Stomach (tissue), 4 donors: ENCODE measurements around the gene TP53.

Experiments
- EP300 ChIP-seq: sonication (generic); formaldehyde crosslinking; IDR thresholded peaks from one replicate; pipeline ENCODE4 v1.6.1; 2017; ENCODE audit warnings: antibody characterized with exemption
- TF ChIP-seq, protein P1 (sequence below), 7 experiments: fragments of 450-650 bp in 4 of 7; fragments of 200-600 bp in 3 of 7; sonication (generic) in 3 of 7; IDR thresholded peaks; one replicate each; pipeline ENCODE4 v1.5.1; 2016 to 2019; ENCODE audit warnings: antibody characterized with exemption in 7 of 7, control low read depth in 2 of 7, mild to moderate bottlenecking in 1 of 7

DNA sequence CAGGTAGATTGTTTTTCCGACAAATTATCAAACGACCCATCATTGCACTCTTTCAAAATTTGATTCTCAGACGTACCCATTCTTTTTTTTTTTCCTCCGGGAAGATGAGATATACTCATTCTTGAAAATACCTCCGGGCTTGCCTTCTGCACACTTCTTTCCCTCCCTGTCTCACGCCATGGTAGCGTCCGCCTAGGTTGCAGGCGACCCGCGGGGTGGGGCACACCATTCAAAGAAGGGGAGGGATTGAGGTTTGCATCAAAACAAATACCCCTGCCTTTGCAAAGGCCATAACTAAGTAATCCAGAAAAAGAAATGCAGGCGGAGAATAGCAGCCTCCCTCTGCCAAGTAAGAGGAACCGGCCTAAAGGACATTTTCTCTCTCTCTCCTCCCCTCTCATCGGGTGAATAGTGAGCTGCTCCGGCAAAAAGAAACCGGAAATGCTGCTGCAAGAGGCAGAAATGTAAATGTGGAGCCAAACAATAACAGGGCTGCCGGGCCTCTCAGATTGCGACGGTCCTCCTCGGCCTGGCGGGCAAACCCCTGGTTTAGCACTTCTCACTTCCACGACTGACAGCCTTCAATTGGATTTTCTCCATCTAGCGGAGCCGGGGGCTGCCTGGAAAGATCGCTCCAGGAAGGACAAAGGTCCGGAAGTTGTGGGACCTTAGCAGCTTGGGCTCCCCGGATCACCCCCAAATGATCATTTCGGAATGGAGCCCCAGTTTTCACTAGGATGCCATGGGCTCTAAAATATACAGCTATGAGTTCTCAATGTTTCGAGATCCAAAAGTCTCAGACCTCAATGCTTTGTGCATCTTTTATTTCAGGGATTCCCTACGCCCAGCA, 843 bp downstream of the TP53 start:
- TF ChIP-seq, protein P1, sequence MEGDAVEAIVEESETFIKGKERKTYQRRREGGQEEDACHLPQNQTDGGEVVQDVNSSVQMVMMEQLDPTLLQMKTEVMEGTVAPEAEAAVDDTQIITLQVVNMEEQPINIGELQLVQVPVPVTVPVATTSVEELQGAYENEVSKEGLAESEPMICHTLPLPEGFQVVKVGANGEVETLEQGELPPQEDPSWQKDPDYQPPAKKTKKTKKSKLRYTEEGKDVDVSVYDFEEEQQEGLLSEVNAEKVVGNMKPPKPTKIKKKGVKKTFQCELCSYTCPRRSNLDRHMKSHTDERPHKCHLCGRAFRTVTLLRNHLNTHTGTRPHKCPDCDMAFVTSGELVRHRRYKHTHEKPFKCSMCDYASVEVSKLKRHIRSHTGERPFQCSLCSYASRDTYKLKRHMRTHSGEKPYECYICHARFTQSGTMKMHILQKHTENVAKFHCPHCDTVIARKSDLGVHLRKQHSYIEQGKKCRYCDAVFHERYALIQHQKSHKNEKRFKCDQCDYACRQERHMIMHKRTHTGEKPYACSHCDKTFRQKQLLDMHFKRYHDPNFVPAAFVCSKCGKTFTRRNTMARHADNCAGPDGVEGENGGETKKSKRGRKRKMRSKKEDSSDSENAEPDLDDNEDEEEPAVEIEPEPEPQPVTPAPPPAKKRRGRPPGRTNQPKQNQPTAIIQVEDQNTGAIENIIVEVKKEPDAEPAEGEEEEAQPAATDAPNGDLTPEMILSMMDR (IDR thresholded peaks at IDR 0.05): no peak
- TF ChIP-seq EP300: no peak
